DND-41 (cell line): ENCODE measurements around the gene KLHL36.

Experiments
- ATAC-seq: fragments of 200-7000 bp; cut with Tn5 transposase; 3 replicates; pipeline ENCODE4 v1.9.1; 2021; ENCODE audit warnings: low read depth; ENCODE audit not compliant: insufficient read depth
- DNase-seq: peaks from one replicate; pipeline ENCODE4 v3.0.0-alpha.2; 2020
- H2AFZ ChIP-seq: 2 replicates; pipeline ENCODE4 v1.6.0; 2012; ENCODE audit warnings: low read depth, low read length
- H3K27ac ChIP-seq: 2 replicates; pipeline ENCODE4 v1.5.1; 2012; ENCODE audit warnings: low read length, inconsistent platforms
- H3K27me3 ChIP-seq: fragments of 200-600 bp; sonication (generic); 2 replicates; pipeline ENCODE4 v1.6.0; 2012; ENCODE audit warnings: low read length, mild to moderate bottlenecking, inconsistent platforms; ENCODE audit not compliant: insufficient read depth, poor library complexity
- H3K36me3 ChIP-seq: 2 replicates; pipeline ENCODE4 v1.5.1; 2012; ENCODE audit warnings: low read length, inconsistent platforms; ENCODE audit not compliant: insufficient read depth
- H3K4me1 ChIP-seq: 2 replicates; pipeline ENCODE4 v1.5.1; 2012; ENCODE audit warnings: mild to moderate bottlenecking, low read length; ENCODE audit not compliant: insufficient read depth
- H3K4me2 ChIP-seq: 2 replicates; pipeline ENCODE4 v1.6.0; 2012; ENCODE audit warnings: mild to moderate bottlenecking, moderate library complexity, low read length, inconsistent platforms; ENCODE audit not compliant: insufficient read depth
- H3K4me3 ChIP-seq, 2 experiments: fragments of 200-600 bp in 1 of 2; shearing (Covaris generic) in 1 of 2; 2 replicates each; pipeline ENCODE4 v1.5.1; 2012 to 2016; ENCODE audit warnings: inconsistent platforms in 2 of 2, low read length in 2 of 2, mild to moderate bottlenecking in 2 of 2, low read depth in 1 of 2, moderate library complexity in 1 of 2
- H3K79me2 ChIP-seq: 2 replicates; pipeline ENCODE4 v1.6.0; 2012; ENCODE audit warnings: low read length, inconsistent platforms; ENCODE audit not compliant: insufficient read depth
- H3K9ac ChIP-seq: 2 replicates; pipeline ENCODE4 v1.6.0; 2012; ENCODE audit warnings: low read depth, mild to moderate bottlenecking, inconsistent platforms, low read length, moderate library complexity
- H3K9me3 ChIP-seq: 2 replicates; pipeline ENCODE4 v1.5.1; 2012; ENCODE audit warnings: low read length, moderate library complexity, mild to moderate bottlenecking, inconsistent platforms; ENCODE audit not compliant: insufficient read depth, severe bottlenecking
- H4K20me1 ChIP-seq: 2 replicates; pipeline ENCODE4 v1.6.0; 2012; ENCODE audit warnings: low read length; ENCODE audit not compliant: insufficient read depth
- EZH2 ChIP-seq: IDR thresholded peaks from 3 replicates; pipeline ENCODE4 v1.6.1; 2012; ENCODE audit warnings: borderline replicate concordance, low read depth, mild to moderate bottlenecking, moderate library complexity, low read length, inconsistent platforms; ENCODE audit not compliant: severe bottlenecking
- TF ChIP-seq, protein P1 (sequence below): IDR thresholded peaks from 2 replicates; pipeline ENCODE4 v1.5.1; 2012; ENCODE audit warnings: borderline replicate concordance, low read length, moderate library complexity, mild to moderate bottlenecking; ENCODE audit not compliant: poor library complexity, severe bottlenecking; ENCODE audit errors: extremely low read depth

KLHL36 gene

DNA sequence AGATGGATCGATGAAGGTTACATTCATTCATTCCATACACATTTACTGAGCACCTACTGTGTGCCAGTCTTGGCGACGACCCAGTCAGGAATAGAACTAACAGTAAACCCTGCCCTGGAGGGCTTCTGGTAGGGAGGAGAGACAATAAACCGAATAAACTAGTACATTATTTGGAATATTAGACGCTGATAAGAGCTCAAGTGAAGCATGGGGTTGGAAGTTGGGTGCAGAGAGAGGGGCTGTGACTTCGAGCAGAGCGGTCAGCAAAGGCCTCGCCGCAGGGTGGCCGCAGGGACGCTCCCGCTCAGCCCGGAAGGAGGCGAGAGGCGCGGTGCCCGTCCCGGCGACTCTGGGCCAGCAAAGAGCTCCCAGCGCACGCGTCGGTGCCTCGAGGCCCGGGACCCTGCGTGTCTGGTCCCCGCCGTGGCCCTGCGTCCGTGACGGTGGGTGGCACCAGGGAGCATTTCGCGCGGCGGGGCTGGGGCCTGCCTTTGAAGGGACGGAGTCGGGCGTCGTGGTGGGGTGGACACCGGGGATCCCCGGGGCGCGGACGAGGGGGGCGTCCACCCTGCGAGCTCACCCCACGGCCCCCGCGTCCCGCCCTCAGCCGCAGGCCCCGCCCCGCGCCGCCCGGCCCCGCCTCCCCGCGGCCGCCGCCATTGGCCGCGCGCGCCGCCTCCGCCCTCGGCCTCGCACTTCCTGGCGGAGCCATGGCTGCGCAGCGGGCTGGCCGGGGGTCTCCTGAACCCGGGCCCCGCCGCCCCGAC lies at the start of gene KLHL36:
Gene KLHL36 (plus strand): TSS at position 684 of the 767 bp plus-strand sequence. CDS start 2,357 bp downstream, outside the sequence.
- peaks cover 9% of the 10 kb centered on the region for H3K36me3 ChIP-seq
- peaks cover 22% of the 10 kb centered on the region for H3K4me1 ChIP-seq
- H3K4me2 ChIP-seq: peak within 1 kb of the TSS; percentile 90
- H2AFZ ChIP-seq: peak within 1 kb of the TSS; percentile 77
- ATAC-seq (peak; percentile 88), DNase-seq (peak; percentile 67)
- peaks cover 10% of the 10 kb centered on the region for H3K27me3 ChIP-seq
- H3K9me3 ChIP-seq: no peaks in the 10 kb centered on the region
- no peaks in the 10 kb centered on the region for H4K20me1 ChIP-seq
- TF ChIP-seq, protein P1, sequence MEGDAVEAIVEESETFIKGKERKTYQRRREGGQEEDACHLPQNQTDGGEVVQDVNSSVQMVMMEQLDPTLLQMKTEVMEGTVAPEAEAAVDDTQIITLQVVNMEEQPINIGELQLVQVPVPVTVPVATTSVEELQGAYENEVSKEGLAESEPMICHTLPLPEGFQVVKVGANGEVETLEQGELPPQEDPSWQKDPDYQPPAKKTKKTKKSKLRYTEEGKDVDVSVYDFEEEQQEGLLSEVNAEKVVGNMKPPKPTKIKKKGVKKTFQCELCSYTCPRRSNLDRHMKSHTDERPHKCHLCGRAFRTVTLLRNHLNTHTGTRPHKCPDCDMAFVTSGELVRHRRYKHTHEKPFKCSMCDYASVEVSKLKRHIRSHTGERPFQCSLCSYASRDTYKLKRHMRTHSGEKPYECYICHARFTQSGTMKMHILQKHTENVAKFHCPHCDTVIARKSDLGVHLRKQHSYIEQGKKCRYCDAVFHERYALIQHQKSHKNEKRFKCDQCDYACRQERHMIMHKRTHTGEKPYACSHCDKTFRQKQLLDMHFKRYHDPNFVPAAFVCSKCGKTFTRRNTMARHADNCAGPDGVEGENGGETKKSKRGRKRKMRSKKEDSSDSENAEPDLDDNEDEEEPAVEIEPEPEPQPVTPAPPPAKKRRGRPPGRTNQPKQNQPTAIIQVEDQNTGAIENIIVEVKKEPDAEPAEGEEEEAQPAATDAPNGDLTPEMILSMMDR: no peak
- TF ChIP-seq EZH2: no peak
- H3K79me2 ChIP-seq: peaks cover 2% of the 10 kb centered on the region; the same call in 1 of the 2 replicates
- H3K4me3 ChIP-seq: peak within 1 kb of the TSS; percentile 43 to 63; a peak in 3 of 4 replicates
- peak within 1 kb of the TSS; percentile 57 for H3K9ac ChIP-seq
- H3K27ac ChIP-seq: peak within 1 kb of the TSS; percentile 45

DNA sequence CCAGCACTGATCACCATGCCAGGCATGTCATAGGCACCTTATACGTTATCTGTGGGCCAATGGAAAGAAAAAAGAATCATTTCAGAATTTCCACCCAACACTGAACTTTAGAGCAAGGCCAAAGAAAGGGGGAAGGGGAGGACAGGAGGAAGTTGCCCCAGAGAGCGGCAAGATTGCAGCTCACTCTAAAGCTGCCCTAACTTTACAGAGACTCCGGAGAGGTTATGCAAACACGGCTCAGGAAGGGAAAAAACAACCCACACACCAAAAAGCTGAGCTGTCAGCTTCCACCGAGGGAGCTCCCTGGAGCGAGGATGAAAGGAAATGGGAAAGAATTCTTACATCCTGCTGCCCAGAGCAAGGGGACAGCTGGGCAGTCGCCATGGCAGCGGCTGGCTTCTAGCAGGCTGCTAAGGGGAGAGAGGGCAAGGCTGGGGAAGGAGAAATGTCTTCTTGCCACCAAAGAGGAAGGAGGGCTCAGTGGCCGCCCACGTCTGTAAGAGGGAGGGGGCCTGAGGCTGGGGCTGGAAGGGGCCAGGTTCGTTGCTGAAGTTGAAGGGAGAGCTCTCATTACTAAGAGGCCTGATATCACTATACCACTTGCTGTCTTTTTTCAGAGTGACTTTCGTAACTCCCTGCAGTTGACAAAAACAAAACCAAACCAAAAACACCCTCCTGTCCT lies 48.6 kb upstream of the KLHL36 start:
- no peaks in the 10 kb centered on the region for H3K9me3 ChIP-seq
- H3K79me2 ChIP-seq: no peaks in the 10 kb centered on the region
- H3K27me3 ChIP-seq: peaks cover 19% of the 10 kb centered on the region
- TF ChIP-seq, protein P1: no peak
- no peak for TF ChIP-seq EZH2
- H3K36me3 ChIP-seq: no peaks in the 10 kb centered on the region
- no peaks in the 10 kb centered on the region for H4K20me1 ChIP-seq
- no peaks in the 10 kb centered on the region for H3K4me1 ChIP-seq
- no peak overlapping the region for H3K4me3 ChIP-seq
- no peak overlapping the region for H2AFZ ChIP-seq
- no peak overlapping the region for H3K4me2 ChIP-seq
- no peak overlapping the region for H3K9ac ChIP-seq
- ATAC-seq (no peak), DNase-seq (no peak)
- no peak overlapping the region for H3K27ac ChIP-seq

DNA sequence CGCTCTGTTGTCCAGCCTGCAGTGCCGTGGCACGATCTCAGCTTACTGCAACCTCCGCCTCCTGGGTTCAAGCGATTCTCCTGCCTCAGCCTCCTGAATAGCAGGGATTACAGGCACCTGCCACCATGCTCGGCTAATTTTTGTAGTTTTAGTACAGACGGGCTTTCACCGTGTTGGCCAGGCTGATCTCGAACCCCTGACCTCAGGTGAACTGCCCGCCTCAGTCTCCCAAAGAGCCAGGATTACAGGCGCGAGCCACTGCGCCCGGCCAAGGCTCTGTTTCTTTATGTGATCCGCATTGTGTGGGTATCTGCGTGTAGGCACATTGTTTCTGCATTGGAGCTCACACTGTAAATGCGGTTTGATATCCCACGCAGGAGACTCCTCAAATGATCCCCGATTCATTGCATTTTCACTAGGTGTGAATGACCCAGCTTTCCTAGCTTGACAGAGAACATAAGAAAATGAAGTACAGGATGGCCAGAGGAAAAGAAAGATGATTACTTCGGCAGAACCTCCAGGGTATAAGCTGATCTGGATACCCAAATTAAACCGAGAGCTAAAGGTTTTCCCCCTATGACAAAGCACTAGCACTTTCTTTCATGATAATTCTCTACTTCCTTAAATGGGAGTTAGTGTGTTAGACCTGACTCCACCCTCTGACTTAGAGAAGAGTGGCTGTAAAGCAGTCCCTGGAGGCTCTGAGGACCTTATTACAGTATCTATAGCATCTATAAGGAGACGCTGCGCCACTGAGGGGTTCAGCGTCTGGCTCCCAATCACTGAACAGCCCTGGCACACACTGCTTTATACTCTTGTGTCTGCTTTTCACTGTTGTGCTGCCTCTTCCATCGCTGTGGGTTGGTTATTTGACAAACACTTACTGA lies 47.7 kb upstream of the KLHL36 start:
- Histone ChIP-seq H3K4me2 (no peak overlapping the region), H4K20me1 (no peaks in the 10 kb centered on the region), H3K27ac (no peak overlapping the region), H3K9ac (no peak overlapping the region), H3K27me3 (peaks cover 19% of the 10 kb centered on the region), H3K36me3 (no peaks in the 10 kb centered on the region), H3K79me2 (no peaks in the 10 kb centered on the region), H3K9me3 (no peaks in the 10 kb centered on the region), H3K4me3 (no peak overlapping the region), H3K4me1 (no peaks in the 10 kb centered on the region), H2AFZ (no peak overlapping the region)
- ATAC-seq: no peak
- no peak for DNase-seq
- TF ChIP-seq, protein P1: no peak
- no peak for TF ChIP-seq EZH2
